OCI-LY1 (cell line): ENCODE data around the gene LY86.

Experiments used
- H2AFZ ChIP-seq: fragments of 200-600 bp; sonication (generic), shearing (Covaris generic); 2 replicates; pipeline ENCODE4 v1.6.0; 2014; ENCODE audit warnings: antibody characterized with exemption, mild to moderate bottlenecking, low read length
- H3F3A ChIP-seq: fragments of 200-600 bp; sonication (generic), shearing (Covaris generic); 2 replicates; pipeline ENCODE4 v1.6.0; 2014; ENCODE audit warnings: mild to moderate bottlenecking, antibody characterized with exemption, low read length, moderate library complexity; ENCODE audit not compliant: insufficient read depth
- H3K27ac ChIP-seq: fragments of 200-600 bp; sonication (generic); 2 replicates; pipeline ENCODE4 v1.5.1; 2014; ENCODE audit warnings: low read length, mixed run types, mild to moderate bottlenecking, low read depth; ENCODE audit not compliant: poor library complexity, severe bottlenecking
- H3K27me3 ChIP-seq: fragments of 200-600 bp; sonication (generic); 2 replicates; pipeline ENCODE4 v1.6.0; 2014; ENCODE audit warnings: antibody characterized with exemption, mild to moderate bottlenecking, low read length, moderate library complexity; ENCODE audit not compliant: insufficient read depth
- H3K36me3 ChIP-seq: fragments of 200-600 bp; sonication (generic); 2 replicates; pipeline ENCODE4 v1.6.1; 2014; ENCODE audit warnings: mild to moderate bottlenecking, antibody characterized with exemption, low read length, moderate library complexity, mixed read lengths; ENCODE audit not compliant: insufficient read depth
- H3K4me1 ChIP-seq: fragments of 200-600 bp; sonication (generic); 2 replicates; pipeline ENCODE4 v1.5.1; 2014; ENCODE audit warnings: mild to moderate bottlenecking, low read length, moderate library complexity; ENCODE audit not compliant: insufficient read depth, severe bottlenecking
- H3K4me2 ChIP-seq: fragments of 200-600 bp; sonication (generic), shearing (Covaris generic); 2 replicates; pipeline ENCODE4 v1.6.1; 2014; ENCODE audit warnings: low read length
- H3K4me3 ChIP-seq: fragments of 200-600 bp; sonication (generic); 2 replicates; pipeline ENCODE4 v1.5.1; 2014; ENCODE audit warnings: low read length, low read depth, mild to moderate bottlenecking, mixed read lengths; ENCODE audit not compliant: poor library complexity, severe bottlenecking
- H3K79me2 ChIP-seq: fragments of 200-600 bp; shearing (Covaris generic); 2 replicates; pipeline ENCODE4 v1.6.1; 2016; ENCODE audit warnings: mixed run types, low read length, mixed read lengths; ENCODE audit not compliant: insufficient read depth
- H3K9ac ChIP-seq: fragments of 200-600 bp; sonication (generic), shearing (Covaris generic); 2 replicates; pipeline ENCODE4 v1.6.1; 2014; ENCODE audit warnings: mild to moderate bottlenecking, low read length, mixed read lengths
- H3K9me2 ChIP-seq: fragments of 200-600 bp; sonication (generic), shearing (Covaris generic); 2 replicates; pipeline ENCODE4 v1.6.1; 2014; ENCODE audit warnings: low read depth, mild to moderate bottlenecking, low read length, mixed read lengths
- H3K9me3 ChIP-seq: fragments of 200-600 bp; shearing (Covaris generic); 2 replicates; pipeline ENCODE4 v1.6.1; 2014; ENCODE audit warnings: low read length, mixed read lengths
- H4K20me1 ChIP-seq: fragments of 200-600 bp; sonication (generic), shearing (Covaris generic); 2 replicates; pipeline ENCODE4 v1.6.0; 2016; ENCODE audit warnings: mild to moderate bottlenecking, low read length; ENCODE audit not compliant: insufficient read depth
- CTCF ChIP-seq: fragments of 200-600 bp; sonication (generic), shearing (Covaris generic); IDR thresholded peaks from 2 replicates; pipeline ENCODE4 v1.5.1; 2017; ENCODE audit warnings: mild to moderate bottlenecking, antibody characterized with exemption, low read length, moderate library complexity, mixed read lengths
- EZH2 ChIP-seq: fragments of 200-600 bp; sonication (generic), shearing (Covaris generic); IDR thresholded peaks from 2 replicates; pipeline ENCODE4 v1.8.0; 2017; ENCODE audit warnings: borderline replicate concordance, mixed run types, mild to moderate bottlenecking, antibody characterized with exemption, low read length, moderate library complexity, mixed read lengths

LY86 gene

GRCh38 chr6:6614096-6614982, 25.8 kb downstream of the LY86 start:
- no peak overlapping the region for H3K27ac ChIP-seq
- H3K4me1 ChIP-seq = peaks cover 17% of the 10 kb centered on the region
- no peak overlapping the region for H2AFZ ChIP-seq

DNA sequence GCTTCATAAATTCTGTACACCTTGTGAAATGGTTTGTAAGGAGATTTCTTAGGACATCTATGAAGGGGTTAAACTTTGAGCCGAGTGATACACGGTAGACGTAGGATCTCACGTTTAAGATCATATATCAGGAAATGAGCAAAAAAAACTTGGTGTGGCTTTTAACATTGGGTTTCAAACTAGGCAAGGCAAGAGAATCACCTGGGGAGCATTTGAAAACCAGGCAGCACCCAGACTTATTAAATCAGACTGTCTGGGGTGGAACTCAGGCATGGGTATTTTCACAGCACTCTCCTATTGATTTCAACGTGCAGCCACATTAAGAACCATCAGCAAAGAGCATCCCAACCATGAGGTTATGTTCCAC, 26.4 kb downstream of the LY86 start:
- no peaks in the 10 kb centered on the region for H4K20me1 ChIP-seq
- peaks cover 11% of the 10 kb centered on the region for H3K4me1 ChIP-seq
- H3K27ac ChIP-seq = no peak overlapping the region
- 0 out of 2 replicates have a peak, but pooled peaks cover 3% of the 10 kb centered on the region for H3K9me3 ChIP-seq
- H3F3A ChIP-seq = no peaks in the 10 kb centered on the region
- H3K36me3 ChIP-seq = peaks cover 6% of the 10 kb centered on the region; the same call in 1 of the 2 replicates
- no peak overlapping the region for H3K9ac ChIP-seq
- H3K27me3 ChIP-seq = no peaks in the 10 kb centered on the region
- no peak overlapping the region for H3K4me2 ChIP-seq
- H2AFZ ChIP-seq = no peak overlapping the region
- H3K9me2 ChIP-seq = no peaks in the 10 kb centered on the region
- H3K79me2 ChIP-seq = no peaks in the 10 kb centered on the region
- no peak overlapping the region for H3K4me3 ChIP-seq
- no peak for TF ChIP-seq CTCF
- TF ChIP-seq EZH2 = no peak

More at GRCh38 chr6:6614096-6614982, 25.8 kb downstream of the LY86 start:
- Histone ChIP-seq H3K79me2 (no peaks in the 10 kb centered on the region), H3K9me2 (no peaks in the 10 kb centered on the region), H3K36me3 (peaks cover 6% of the 10 kb centered on the region; the same call in 1 of the 2 replicates), H3K4me2 (no peak overlapping the region), H3K27me3 (no peaks in the 10 kb centered on the region), H3K4me3 (no peak overlapping the region), H4K20me1 (no peaks in the 10 kb centered on the region), H3K9me3 (0 out of 2 replicates have a peak, but pooled peaks cover 3% of the 10 kb centered on the region), H3F3A (no peaks in the 10 kb centered on the region), H3K9ac (no peak overlapping the region)
- no peak for TF ChIP-seq EZH2
- TF ChIP-seq CTCF = no peak

DNA sequence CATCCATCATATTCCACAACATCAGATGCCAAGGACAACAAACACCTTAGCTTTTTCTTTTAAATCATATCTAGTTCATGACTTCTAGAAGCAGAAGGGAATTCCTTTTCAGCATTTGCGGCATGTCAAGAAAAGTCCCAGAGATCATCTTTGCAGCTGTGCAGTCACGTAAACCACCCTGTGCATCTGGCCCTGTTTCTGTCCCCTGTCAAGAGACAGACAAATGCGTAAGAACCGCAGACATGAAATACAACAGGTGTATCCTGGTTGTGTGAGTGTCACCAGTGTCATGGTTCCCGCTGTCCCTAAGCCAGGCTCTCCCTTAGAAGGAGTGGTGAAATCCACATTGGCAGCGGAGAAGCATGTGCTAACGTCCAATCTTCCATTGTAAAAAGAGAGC, 28.1 kb downstream of the LY86 start:
- H3K9me2 ChIP-seq = no peaks in the 10 kb centered on the region
- no peaks in the 10 kb centered on the region for H3F3A ChIP-seq
- no peak overlapping the region for H3K4me2 ChIP-seq
- no peaks in the 10 kb centered on the region for H3K9me3 ChIP-seq
- TF ChIP-seq CTCF (no peak), EZH2 (no peak)
- H4K20me1 ChIP-seq = no peaks in the 10 kb centered on the region
- peaks cover 13% of the 10 kb centered on the region; the same call in 1 of the 2 replicates for H3K36me3 ChIP-seq
- H2AFZ ChIP-seq = no peak overlapping the region
- no peaks in the 10 kb centered on the region for H3K79me2 ChIP-seq
- H3K4me3 ChIP-seq = no peak overlapping the region
- H3K27me3 ChIP-seq = no peaks in the 10 kb centered on the region
- H3K9ac ChIP-seq = no peak overlapping the region
- no peak overlapping the region for H3K27ac ChIP-seq
- no peaks in the 10 kb centered on the region for H3K4me1 ChIP-seq
